Endothelial cell of umbilical vein (primary cell): ENCODE data around the gene PPFIA1. TPM values are rescaled to one million over a fixed set of nuclear protein-coding genes. Genes with fewer than 3 reads are reported as not detected.

Source experiments
- BruUV-seq: library from RNA; stranded (reverse); fragments of 400-500 nt; replicated peaks from 2 replicates; lab custom pipeline; 2021; lab: Mats Ljungman, UMichigan
- CTCF ChIA-PET: fragments of 300-600, 350-600 bp; sonication (Branson Sonifier 250); formaldehyde crosslinking; loops from one replicate; lab custom pipeline; 2021; ENCODE audit warnings: antibody characterized with exemption, inconsistent platforms; lab: Charles Lee
- POLR2A ChIA-PET: fragments of 300-600, 350-600 bp; sonication (Branson Sonifier 250); formaldehyde crosslinking; loops from one replicate; lab custom pipeline; 2021; ENCODE audit warnings: antibody characterized with exemption, inconsistent platforms; lab: Charles Lee
- DNase-seq: peaks from one replicate; pipeline ENCODE4 v3.0.0-alpha.2; 2011; ENCODE audit warnings: low read depth, low spot score
- FAIRE-seq: peaks from 2 replicates; lab custom pipeline; 2011; peaks lifted over from hg19 to GRCh38; lab: Jason Lieb, UNC
- H2AFZ ChIP-seq: 2 replicates; pipeline ENCODE4 v1.6.0; 2012; ENCODE audit warnings: low read depth, low read length, control low read depth, inconsistent platforms
- H3K27ac ChIP-seq: 2 replicates; pipeline ENCODE4 v1.5.1; 2011; ENCODE audit warnings: low read depth, mild to moderate bottlenecking, control low read depth, low read length, moderate library complexity; ENCODE audit not compliant: insufficient read depth
- H3K27me3 ChIP-seq, 2 experiments: 2 replicates each; pipeline versions ENCODE4 v1.6.0 to v1.6.1; 2011; ENCODE audit warnings: low read length in 2 of 2, mixed read lengths in 1 of 2; ENCODE audit not compliant: control insufficient read depth in 2 of 2, insufficient read depth in 2 of 2
- H3K36me3 ChIP-seq, 2 experiments: 2 replicates in 1 of 2; 3 replicates in 1 of 2; pipeline ENCODE4 v1.5.1; 2011; ENCODE audit warnings: low read length in 2 of 2, mild to moderate bottlenecking in 1 of 2, moderate library complexity in 1 of 2; ENCODE audit not compliant: control insufficient read depth in 2 of 2, insufficient read depth in 2 of 2; ENCODE audit errors: extremely low read depth in 1 of 2
- H3K4me1 ChIP-seq: 3 replicates; pipeline ENCODE4 v1.5.1; 2011; ENCODE audit warnings: mild to moderate bottlenecking, low read length; ENCODE audit not compliant: control insufficient read depth, insufficient read depth; ENCODE audit errors: extremely low read depth
- H3K4me2 ChIP-seq: 2 replicates; pipeline ENCODE4 v1.6.1; 2011; ENCODE audit warnings: low read length, control low read depth, mixed read lengths; ENCODE audit not compliant: insufficient read depth
- H3K4me3 ChIP-seq, 3 experiments: fragments of 200-600 bp in 1 of 3; sonication (generic), shearing (Covaris generic) in 1 of 3; replicated peaks in 1 of 3; 2 replicates each; pipeline ENCODE4 v1.5.1; 2011 to 2016; ENCODE audit warnings: control low read depth in 3 of 3, low read length in 3 of 3, mild to moderate bottlenecking in 2 of 3, inconsistent platforms in 1 of 3, low read depth in 1 of 3, moderate library complexity in 1 of 3; ENCODE audit not compliant: insufficient read depth in 1 of 3
- H3K79me2 ChIP-seq: 2 replicates; pipeline ENCODE4 v1.6.0; 2012; ENCODE audit warnings: low read length, inconsistent platforms; ENCODE audit not compliant: control insufficient read depth, insufficient read depth
- H3K9ac ChIP-seq: replicated peaks from 2 replicates; pipeline ENCODE3; 2011; ENCODE audit warnings: low read length, control low read depth; ENCODE audit not compliant: insufficient read depth; ENCODE audit errors: extremely low read depth
- H3K9me1 ChIP-seq: replicated peaks from 3 replicates; pipeline ENCODE4 v1.6.0; 2011; ENCODE audit warnings: mild to moderate bottlenecking, low read length; ENCODE audit not compliant: control insufficient read depth, insufficient read depth; ENCODE audit errors: extremely low read depth
- H3K9me3 ChIP-seq: replicated peaks from 2 replicates; pipeline ENCODE4 v1.5.1; 2012; ENCODE audit warnings: low read length, inconsistent platforms; ENCODE audit not compliant: control insufficient read depth, insufficient read depth
- H4K20me1 ChIP-seq: replicated peaks from 2 replicates; pipeline ENCODE3; 2011; ENCODE audit warnings: mild to moderate bottlenecking, low read length; ENCODE audit not compliant: control insufficient read depth, insufficient read depth; ENCODE audit errors: extremely low read depth
- CTCF ChIP-seq, 2 donors: IDR thresholded peaks; 1 replicate in 1 of 2; 2 replicates in 1 of 2; pipeline ENCODE4 v1.5.1; 2011; ENCODE audit warnings: low read length in 2 of 2, mild to moderate bottlenecking in 2 of 2, moderate library complexity in 2 of 2, control low read depth in 1 of 2, inconsistent platforms in 1 of 2, low read depth in 1 of 2; ENCODE audit not compliant: insufficient read depth in 1 of 2; ENCODE audit errors: extremely low read depth in 1 of 2
- EZH2 ChIP-seq: IDR thresholded peaks from 2 replicates; pipeline ENCODE4 v1.6.1; 2012; ENCODE audit warnings: borderline replicate concordance, low read depth, mild to moderate bottlenecking, moderate library complexity, low read length, inconsistent platforms; ENCODE audit not compliant: severe bottlenecking
- FOS ChIP-seq: IDR thresholded peaks from 2 replicates; pipeline ENCODE4 v1.6.1; 2011; ENCODE audit warnings: mild to moderate bottlenecking, low read length, moderate library complexity, borderline replicate concordance; ENCODE audit not compliant: insufficient read depth
- GATA2 ChIP-seq: IDR thresholded peaks from 2 replicates; pipeline ENCODE4 v1.7.0; 2011; ENCODE audit warnings: low read depth, mild to moderate bottlenecking, moderate library complexity, mixed read lengths, low read length; ENCODE audit not compliant: insufficient read length, insufficient read depth
- JUN ChIP-seq: IDR thresholded peaks from 2 replicates; pipeline ENCODE4 v1.6.1; 2011; ENCODE audit warnings: borderline replicate concordance, low read depth; ENCODE audit not compliant: insufficient read length, insufficient read depth
- MYC ChIP-seq: IDR thresholded peaks from one replicate; pipeline ENCODE4 v1.6.1; 2011; ENCODE audit warnings: mild to moderate bottlenecking, low read depth, low read length
- POLR2A ChIP-seq: IDR thresholded peaks from 2 replicates; pipeline ENCODE4 v1.6.1; 2012; ENCODE audit warnings: low read depth, mild to moderate bottlenecking, control low read depth, low read length
- POLR2AphosphoS5 ChIP-seq: IDR thresholded peaks from 2 replicates; pipeline ENCODE4 v1.6.1; 2012; ENCODE audit warnings: low read depth, mild to moderate bottlenecking, control low read depth, low read length, moderate library complexity; ENCODE audit not compliant: insufficient read depth
- dilution Hi-C: fragments of 300-500 bp; cut with MboI; formaldehyde crosslinking; loops from one replicate; pipeline ENCODE4 v1.15.0; 2019; ENCODE audit warnings: low sequenced_read_pairs; ENCODE audit not compliant: extremely low pct_ligation_motif_present
- intact Hi-C: fragments of 100-400 bp; cut with micrococcal nuclease; formaldehyde crosslinking; loops from one replicate; pipeline ENCODE4 v1.10.0; 2022
- polyA plus RNA-seq, 4 experiments: library from polyadenylated mRNA; depleted of rRNA in 3 of 4; stranded (reverse) in 3 of 4; unstranded in 1 of 4; fragments of >200 nt; gene quantifications; 2 replicates each; pipeline versions ENCODE4 v1.2.1 to v1.2.3, GENCODE V29; 2011 to 2012; ENCODE audit warnings: missing spikeins in 1 of 4
- total RNA-seq: library from RNA; stranded (reverse); gene quantifications from 2 replicates; pipeline ENCODE4 v1.2.3, GENCODE V29; 2021
- TF ChIP-seq, protein P1 (sequence below): IDR thresholded peaks from 2 replicates; pipeline ENCODE4 v1.6.1; 2011; ENCODE audit not compliant: insufficient read depth, insufficient read length

Gene PPFIA1
- total and polyA plus RNA-seq, 2 donors (not counting 3 experiments of a cell fraction or from before 2014, with no cell fraction given) = 44.3 to 60.9 TPM

DNA sequence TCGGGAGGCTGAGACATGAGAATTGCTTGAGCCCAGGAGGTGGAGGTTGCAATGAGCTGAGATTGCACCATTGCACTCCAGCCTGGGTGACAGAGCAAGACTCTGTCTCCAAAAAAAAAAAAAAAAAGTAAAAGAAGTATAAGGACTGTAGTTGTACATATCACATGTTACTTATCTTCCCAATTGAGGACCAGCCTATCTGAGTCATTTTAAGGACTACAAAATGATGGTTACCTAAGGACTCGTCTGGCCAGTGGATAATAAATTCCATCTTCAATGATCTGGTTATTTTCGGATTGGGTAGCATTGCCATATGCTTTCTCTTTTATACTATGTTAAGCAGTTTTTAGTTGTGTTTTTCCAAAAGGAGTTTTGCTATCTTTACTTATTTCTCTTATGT is 55.3 kb downstream of the PPFIA1 start:
- intact Hi-C loops (no loop called here), dilution Hi-C loops (no loop called here)
- no peak for TF ChIP-seq FOS
- TF ChIP-seq, protein P1, sequence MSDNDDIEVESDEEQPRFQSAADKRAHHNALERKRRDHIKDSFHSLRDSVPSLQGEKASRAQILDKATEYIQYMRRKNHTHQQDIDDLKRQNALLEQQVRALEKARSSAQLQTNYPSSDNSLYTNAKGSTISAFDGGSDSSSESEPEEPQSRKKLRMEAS = no peak
- no peak for TF ChIP-seq CTCF (IDR thresholded peaks at IDR 0.05; ENCODE audit: extremely low read depth in 1 of 2, insufficient read depth in 1 of 2, low read depth in 1 of 2, low read length in 2 of 2)
- TF ChIP-seq POLR2AphosphoS5 = no peak
- no peak for TF ChIP-seq JUN
- no peak for TF ChIP-seq EZH2
- no peak for TF ChIP-seq POLR2A
- TF ChIP-seq GATA2 = no peak
- TF ChIP-seq MYC = no peak
- Histone ChIP-seq H2AFZ (no peak overlapping the region), H3K79me2 (peaks cover 2% of the 10 kb centered on the region), H3K9me3 (no peaks in the 10 kb centered on the region), H3K27me3 (no peaks in the 10 kb centered on the region), H3K4me2 (no peak overlapping the region), H3K4me3 (no peak overlapping the region), H3K9me1 (no peaks in the 10 kb centered on the region), H3K4me1 (no peaks in the 10 kb centered on the region), H3K9ac (no peak overlapping the region), H4K20me1 (no peaks in the 10 kb centered on the region), H3K36me3 (peaks cover 4 to 11% of the 10 kb centered on the region in 2 experiments), H3K27ac (no peak overlapping the region)
- POLR2A ChIA-PET = no interaction called here
- no peak for FAIRE-seq
- CTCF ChIA-PET = interaction anchor here (1.1 to 1.6 kb wide), 2 partner anchors 9 to 44 kb away, joined by 3 to 4 read pairs; no protein-coding TSS in a partner anchor
- DNase-seq = no peak
- no TSS peak for BruUV-seq
